ENCODE data around the gene PGAM1.

The PGAM1 gene

GRCh38 chr10:97425964-97426775 is at the start of gene PGAM1:
Gene PGAM1, plus strand, starts transcription at chr10:97426191. Its CDS starts 117 bp downstream, at chr10:97426308.
- Mint-ChIP-seq H3K9me3 (peaks cover 4% of the 10 kb centered on the region), H3K4me1 (peaks cover 69% of the 10 kb centered on the region), H3K27me3 (peaks cover 2% of the 10 kb centered on the region), H3K36me3 (ENCODE audit: low read depth) (peaks cover 52% of the 10 kb centered on the region), H3K27ac (peak within 1 kb of the TSS; percentile 100), H3K4me3 (peak within 1 kb of the TSS; percentile 94)
- ATAC-seq (peak; percentile 73), DNase-seq (peak; percentile 97)

DNA sequence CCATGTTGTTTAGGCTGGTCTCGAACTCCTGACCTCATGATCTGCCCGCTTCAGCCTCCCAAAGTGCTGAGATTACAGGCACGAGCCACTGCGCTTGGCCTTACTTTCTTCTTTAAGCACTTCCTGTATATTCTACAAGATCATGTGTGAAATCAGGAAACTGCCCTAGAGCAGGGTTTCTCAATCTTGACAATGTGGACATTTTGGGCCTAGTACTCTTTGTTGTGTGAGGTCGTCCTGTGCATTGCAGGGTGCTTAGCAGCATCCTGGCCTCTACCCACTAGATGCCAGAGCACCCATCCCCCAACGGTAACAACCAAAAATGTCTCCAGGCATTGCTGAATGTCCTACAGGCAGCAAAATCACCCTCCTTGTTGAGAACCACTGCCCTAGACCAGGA is 49.6 kb upstream of the PGAM1 start:
- no peak overlapping the region for H3K4me3 Mint-ChIP-seq
- H3K27ac Mint-ChIP-seq = no peak overlapping the region
- DNase-seq (no peak), ATAC-seq (no peak)
- no peaks in the 10 kb centered on the region for H3K4me1 Mint-ChIP-seq
- H3K9me3 Mint-ChIP-seq = no peaks in the 10 kb centered on the region
- H3K36me3 Mint-ChIP-seq (ENCODE audit: low read depth) = peaks cover 29% of the 10 kb centered on the region
- H3K27me3 Mint-ChIP-seq = no peaks in the 10 kb centered on the region

GRCh38 chr10:97378933-97379921 is 46.8 kb upstream of the PGAM1 start:
- ATAC-seq (peak; percentile 23), DNase-seq (no peak)
- H3K27me3 Mint-ChIP-seq = no peaks in the 10 kb centered on the region
- no peaks in the 10 kb centered on the region for H3K9me3 Mint-ChIP-seq
- H3K4me1 Mint-ChIP-seq = no peaks in the 10 kb centered on the region
- H3K4me3 Mint-ChIP-seq = no peak overlapping the region
- no peak overlapping the region for H3K27ac Mint-ChIP-seq
- H3K36me3 Mint-ChIP-seq (ENCODE audit: low read depth) = peaks cover 17% of the 10 kb centered on the region

DNA sequence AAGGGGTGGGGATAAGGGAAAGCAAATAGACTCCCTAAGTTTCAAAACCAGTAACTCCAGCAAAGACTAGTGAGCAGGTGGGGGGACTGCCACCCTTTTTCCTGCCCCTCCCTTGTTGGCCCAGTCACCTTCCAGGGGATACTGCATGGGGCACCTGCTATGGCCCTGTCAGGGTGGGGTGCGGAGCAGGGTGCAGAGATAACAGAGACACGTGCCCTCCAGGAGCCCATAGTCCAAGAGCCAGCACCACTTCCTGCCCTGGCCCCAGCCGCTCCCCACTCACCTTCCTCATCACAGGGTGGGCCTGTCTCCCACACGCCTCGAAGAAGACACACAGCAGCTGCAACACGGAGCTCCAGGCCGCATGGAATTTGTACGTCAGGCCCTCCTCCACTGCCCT is 45.5 kb upstream of the PGAM1 start:
- no peaks in the 10 kb centered on the region for H3K27me3 Mint-ChIP-seq
- DNase-seq (no peak), ATAC-seq (no peak)
- no peak overlapping the region for H3K4me3 Mint-ChIP-seq
- H3K36me3 Mint-ChIP-seq (ENCODE audit: low read depth) = peaks cover 23% of the 10 kb centered on the region
- no peak overlapping the region for H3K27ac Mint-ChIP-seq
- H3K4me1 Mint-ChIP-seq = no peaks in the 10 kb centered on the region
- no peaks in the 10 kb centered on the region for H3K9me3 Mint-ChIP-seq

- no peak for ATAC-seq
- Mint-ChIP-seq H3K4me1 (no peaks in the 10 kb centered on the region), H3K27ac (no peak overlapping the region), H3K27me3 (no peaks in the 10 kb centered on the region), H3K9me3 (no peaks in the 10 kb centered on the region), H3K4me3 (no peak overlapping the region), H3K36me3 (ENCODE audit: low read depth) (peaks cover 23% of the 10 kb centered on the region)
- no peak for DNase-seq
Observed at GRCh38 chr10:97381626-97382025, 44.4 kb upstream of the PGAM1 start.

GRCh38 chr10:97383159-97383558 is 42.8 kb upstream of the PGAM1 start:
- no peak overlapping the region for H3K27ac Mint-ChIP-seq
- peaks cover 22% of the 10 kb centered on the region for H3K36me3 Mint-ChIP-seq (ENCODE audit: low read depth)
- no peaks in the 10 kb centered on the region for H3K27me3 Mint-ChIP-seq
- H3K4me1 Mint-ChIP-seq = no peaks in the 10 kb centered on the region
- H3K4me3 Mint-ChIP-seq = no peak overlapping the region
- H3K9me3 Mint-ChIP-seq = no peaks in the 10 kb centered on the region
- ATAC-seq = no peak
- DNase-seq = no peak

DNA sequence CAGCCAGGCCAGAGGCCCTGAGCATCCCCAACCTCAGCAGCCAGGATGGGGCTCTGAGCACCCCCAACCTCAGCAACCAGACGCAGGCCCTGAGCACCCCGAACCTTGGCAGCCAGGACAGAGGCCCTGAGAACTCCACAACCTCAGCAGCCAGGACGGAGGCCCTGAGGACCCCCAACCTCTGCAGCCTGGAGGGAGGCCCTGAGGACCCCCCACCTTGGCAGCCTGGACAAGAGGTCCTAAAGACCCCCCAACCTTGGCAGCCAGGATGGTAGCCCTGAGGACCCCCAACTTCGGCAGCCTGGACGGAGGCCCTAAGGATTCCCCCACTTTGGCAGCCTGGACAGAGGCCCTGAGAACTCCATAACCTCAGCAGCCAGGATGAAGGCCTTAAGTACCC is 41.8 kb upstream of the PGAM1 start:
- Mint-ChIP-seq H3K4me3 (no peak overlapping the region), H3K36me3 (ENCODE audit: low read depth) (peaks cover 27% of the 10 kb centered on the region), H3K27me3 (no peaks in the 10 kb centered on the region), H3K4me1 (no peaks in the 10 kb centered on the region), H3K27ac (no peak overlapping the region), H3K9me3 (no peaks in the 10 kb centered on the region)
- ATAC-seq (no peak), DNase-seq (no peak)

DNA sequence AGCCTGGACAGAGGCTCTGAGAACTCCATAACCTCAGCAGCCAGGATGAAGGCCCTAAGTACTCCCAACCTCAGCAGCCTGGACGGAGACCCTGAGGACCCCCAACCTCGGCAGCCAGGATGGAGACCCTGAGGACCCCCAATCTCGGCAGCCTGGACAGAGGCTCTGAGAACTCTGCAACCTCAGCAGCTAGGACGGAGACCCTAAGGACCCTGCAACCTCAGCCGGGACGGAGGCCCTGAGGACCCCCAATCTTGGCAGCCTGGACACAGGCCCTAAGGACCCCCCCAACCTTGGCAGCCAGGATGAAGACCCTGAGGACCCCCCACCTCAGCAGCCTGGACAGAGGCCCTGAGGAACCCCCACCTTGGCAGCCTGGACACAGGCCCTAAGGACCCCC is 41.4 kb upstream of the PGAM1 start:
- no peak for ATAC-seq

DNA sequence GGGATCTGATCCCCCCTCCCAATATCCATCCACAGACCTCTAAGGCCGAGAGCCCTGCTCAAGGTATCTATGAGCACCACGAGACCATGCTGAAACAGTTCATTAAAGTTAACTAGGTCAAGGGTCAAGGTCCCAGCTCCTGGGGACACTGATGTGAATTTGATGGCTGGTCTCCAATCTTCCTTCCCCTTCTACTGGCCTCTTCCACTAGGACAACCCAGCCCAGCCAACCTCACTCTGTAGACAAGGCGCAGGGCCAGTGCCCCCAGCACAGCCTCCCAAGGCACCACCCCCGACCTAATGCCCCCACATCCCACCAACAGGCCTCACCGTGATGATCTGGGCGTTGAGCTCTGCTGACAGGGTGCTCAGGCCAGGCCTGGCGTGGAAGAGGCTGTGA is 40.4 kb upstream of the PGAM1 start:
- H3K9me3 Mint-ChIP-seq = no peaks in the 10 kb centered on the region
- no peak overlapping the region for H3K4me3 Mint-ChIP-seq
- H3K27me3 Mint-ChIP-seq = no peaks in the 10 kb centered on the region

More for the DNA sequence above, 41.4 kb upstream of the PGAM1 start:
- Mint-ChIP-seq H3K36me3 (ENCODE audit: low read depth) (peaks cover 27% of the 10 kb centered on the region), H3K9me3 (no peaks in the 10 kb centered on the region), H3K4me1 (no peaks in the 10 kb centered on the region), H3K27me3 (no peaks in the 10 kb centered on the region), H3K4me3 (no peak overlapping the region), H3K27ac (no peak overlapping the region)
- DNase-seq = no peak

GRCh38 chr10:97388152-97388551 is 37.8 kb upstream of the PGAM1 start:
- no peak overlapping the region for H3K27ac Mint-ChIP-seq
- DNase-seq (no peak), ATAC-seq (no peak)
- H3K36me3 Mint-ChIP-seq (ENCODE audit: low read depth) = peaks cover 26% of the 10 kb centered on the region
- no peaks in the 10 kb centered on the region for H3K27me3 Mint-ChIP-seq
- H3K4me1 Mint-ChIP-seq = no peaks in the 10 kb centered on the region
- no peaks in the 10 kb centered on the region for H3K9me3 Mint-ChIP-seq
- no peak overlapping the region for H3K4me3 Mint-ChIP-seq

More for the DNA sequence above, 40.4 kb upstream of the PGAM1 start:
- Mint-ChIP-seq H3K27ac (no peak overlapping the region), H3K4me1 (no peaks in the 10 kb centered on the region), H3K36me3 (ENCODE audit: low read depth) (peaks cover 27% of the 10 kb centered on the region)
- DNase-seq (no peak), ATAC-seq (no peak)

GRCh38 chr10:97390091-97390490 is 35.9 kb upstream of the PGAM1 start:
- H3K27me3 Mint-ChIP-seq = no peaks in the 10 kb centered on the region
- no peaks in the 10 kb centered on the region for H3K9me3 Mint-ChIP-seq
- H3K36me3 Mint-ChIP-seq (ENCODE audit: low read depth) = peaks cover 34% of the 10 kb centered on the region
- DNase-seq = no peak
- ATAC-seq = no peak
- no peak overlapping the region for H3K4me3 Mint-ChIP-seq
- no peaks in the 10 kb centered on the region for H3K4me1 Mint-ChIP-seq
- no peak overlapping the region for H3K27ac Mint-ChIP-seq

- ATAC-seq (no peak), DNase-seq (no peak)
- no peak overlapping the region for H3K27ac Mint-ChIP-seq
- H3K4me3 Mint-ChIP-seq = no peak overlapping the region
- no peaks in the 10 kb centered on the region for H3K9me3 Mint-ChIP-seq
- H3K27me3 Mint-ChIP-seq = no peaks in the 10 kb centered on the region
- H3K36me3 Mint-ChIP-seq (ENCODE audit: low read depth) = peaks cover 31% of the 10 kb centered on the region
- no peaks in the 10 kb centered on the region for H3K4me1 Mint-ChIP-seq
Observed at GRCh38 chr10:97393034-97393573, 32.9 kb upstream of the PGAM1 start.

DNA sequence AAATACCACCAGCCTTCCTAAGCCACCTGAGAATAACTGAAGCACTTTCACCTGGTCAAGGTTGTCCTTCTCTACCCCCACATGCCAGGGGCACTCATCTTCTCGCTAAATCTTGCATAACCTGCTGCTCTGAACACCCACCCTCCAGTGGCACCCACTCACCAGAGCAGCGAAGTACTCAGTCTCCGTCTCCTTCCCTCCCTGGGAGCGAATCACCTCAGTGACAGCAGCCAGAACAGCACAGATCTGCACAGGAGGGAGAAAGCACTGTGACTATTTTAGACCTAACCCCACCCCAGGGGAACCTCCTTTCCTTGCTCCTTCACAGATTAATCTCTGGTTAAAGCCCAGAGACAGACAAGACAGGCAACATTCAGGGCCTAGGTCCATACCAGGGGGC is 29.9 kb upstream of the PGAM1 start:
- ATAC-seq = no peak
- DNase-seq = no peak
- Mint-ChIP-seq H3K27me3 (no peaks in the 10 kb centered on the region), H3K36me3 (ENCODE audit: low read depth) (peaks cover 29% of the 10 kb centered on the region), H3K27ac (no peak overlapping the region), H3K4me1 (peaks cover 9% of the 10 kb centered on the region), H3K9me3 (no peaks in the 10 kb centered on the region), H3K4me3 (no peak overlapping the region)

DNA sequence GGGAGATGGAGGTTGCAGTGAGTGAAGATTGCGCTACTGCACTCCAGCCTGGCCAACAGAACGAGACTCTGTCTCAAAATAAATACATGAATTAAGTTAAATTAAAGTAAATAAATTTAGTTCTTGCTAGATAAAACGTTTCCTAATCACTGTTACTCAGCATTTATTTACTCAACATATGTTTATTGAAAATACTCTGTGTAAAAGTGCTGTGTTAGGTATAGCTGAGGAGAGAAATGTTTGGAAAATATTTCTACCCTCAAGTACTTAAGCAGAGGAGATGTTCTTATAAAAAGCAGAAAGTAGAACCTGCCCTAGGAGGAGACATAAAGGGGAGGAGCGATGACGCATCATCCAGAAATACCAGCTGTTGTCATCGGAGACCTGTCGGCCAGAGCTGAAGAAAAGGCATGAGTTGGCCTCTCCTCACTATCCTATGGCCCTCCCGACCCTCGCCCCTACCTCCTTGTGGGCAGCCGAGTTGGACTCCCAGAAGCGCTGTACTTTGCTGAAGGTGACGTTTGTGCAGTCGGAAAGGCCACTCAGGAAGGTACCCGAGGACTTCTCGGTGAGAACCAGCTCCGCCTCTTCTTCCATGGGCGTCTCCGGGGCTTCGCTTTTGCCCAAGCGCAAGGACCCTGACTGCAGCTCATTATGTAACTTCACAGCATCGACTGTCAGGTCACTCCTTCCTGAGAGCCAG is 26.0 kb upstream of the PGAM1 start:
- Mint-ChIP-seq H3K27me3 (no peaks in the 10 kb centered on the region), H3K4me1 (peaks cover 14% of the 10 kb centered on the region), H3K9me3 (no peaks in the 10 kb centered on the region), H3K27ac (peak overlapping the region; percentile 83), H3K4me3 (peak overlapping the region; percentile 92), H3K36me3 (ENCODE audit: low read depth) (peaks cover 16% of the 10 kb centered on the region)
- peak; percentile 34 for DNase-seq
- no peak for ATAC-seq
